HG03469 (cell line): ENCODE results near the gene CEL.
A peak's percentile ranks its signal among the peaks of the same experiment; 100 is the strongest.
"Not testable (repeated sequence)": the region's sequence is repeated elsewhere in the genome, so short reads cannot be mapped to it uniquely, and the experiment has no call there.

Experiments
- ATAC-seq: cut with Tn5 transposase; IDR thresholded peaks from one replicate; pipeline ENCODE4 v1.9.1; 2021; ENCODE audit warnings: mild to moderate bottlenecking, moderate library complexity, moderate number of reproducible peaks; ENCODE audit not compliant: unreplicated experiment

The CEL gene

DNA sequence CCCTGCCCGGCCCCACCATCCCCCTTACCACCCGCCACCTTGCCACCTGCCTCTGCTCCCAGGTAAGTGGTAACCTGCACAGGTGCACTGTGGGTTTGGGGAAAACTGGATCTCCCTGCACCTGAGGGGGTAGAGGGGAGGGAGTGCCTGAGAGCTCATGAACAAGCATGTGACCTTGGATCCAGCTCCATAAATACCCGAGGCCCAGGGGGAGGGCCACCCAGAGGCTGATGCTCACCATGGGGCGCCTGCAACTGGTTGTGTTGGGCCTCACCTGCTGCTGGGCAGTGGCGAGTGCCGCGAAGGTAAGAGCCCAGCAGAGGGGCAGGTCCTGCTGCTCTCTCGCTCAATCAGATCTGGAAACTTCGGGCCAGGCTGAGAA is at the start of gene CEL:
TSS of gene CEL (plus strand) at position 218 of the 382 bp plus-strand sequence. CDS start at position 240, 22 bp downstream.
- ATAC-seq = not testable (repeated sequence)

DNA sequence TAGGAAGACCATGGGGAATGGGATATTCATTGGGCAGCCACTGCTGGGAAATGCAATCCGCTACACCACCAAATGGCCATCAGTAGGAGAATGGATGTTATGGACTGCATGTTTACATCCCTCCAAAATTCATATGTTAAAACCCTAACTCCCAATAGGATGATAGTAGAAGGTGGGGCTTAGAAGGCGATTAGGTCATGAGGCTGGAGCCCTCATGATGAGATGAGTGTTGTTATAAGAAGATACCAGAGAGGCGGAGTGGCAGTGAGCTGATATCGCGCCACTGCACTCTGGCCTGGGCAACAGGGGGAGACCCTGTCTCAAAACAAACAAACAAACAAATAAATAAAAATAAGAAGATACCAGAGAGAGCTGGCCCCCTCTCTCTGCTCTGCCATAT is 47.1 kb upstream of the CEL start:
- ATAC-seq = no peak

DNA sequence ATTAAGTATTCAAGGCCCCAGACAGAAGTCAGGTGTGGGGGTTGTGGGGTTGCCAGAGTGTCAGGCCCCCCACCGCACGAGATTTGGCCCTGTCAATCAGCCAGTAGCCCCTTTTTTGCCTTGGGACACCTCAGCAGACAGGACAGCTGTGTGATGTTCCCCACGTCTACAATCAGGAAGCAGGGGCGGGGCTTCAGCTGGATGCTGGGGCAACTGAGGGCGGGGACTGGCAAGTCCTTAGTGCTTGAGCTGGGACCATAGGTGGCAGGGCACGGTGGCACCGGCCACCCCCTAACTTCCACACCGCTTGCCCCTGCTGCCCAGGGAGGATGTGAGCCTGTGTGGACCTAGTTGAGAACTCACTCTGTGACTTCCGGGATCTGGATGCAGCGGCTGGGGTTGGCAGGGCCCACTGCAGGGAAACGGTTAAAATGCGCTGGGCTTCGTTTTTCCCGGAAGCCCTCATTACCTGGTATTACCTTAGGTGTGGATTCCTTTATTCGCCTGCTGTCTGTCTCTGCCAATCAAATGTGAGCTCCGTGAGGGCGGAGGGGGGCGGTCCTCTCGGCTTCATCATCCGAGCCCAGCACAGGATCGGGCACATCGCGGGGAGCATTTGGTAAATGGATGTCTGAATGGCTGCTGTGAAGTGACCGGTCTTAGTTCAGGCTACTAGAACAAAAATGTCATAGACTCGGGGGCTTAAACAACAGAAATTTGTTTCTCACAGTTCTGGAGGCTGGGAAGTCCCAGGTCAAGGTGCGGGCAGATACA is 38.5 kb upstream of the CEL start:
- no peak for ATAC-seq

DNA sequence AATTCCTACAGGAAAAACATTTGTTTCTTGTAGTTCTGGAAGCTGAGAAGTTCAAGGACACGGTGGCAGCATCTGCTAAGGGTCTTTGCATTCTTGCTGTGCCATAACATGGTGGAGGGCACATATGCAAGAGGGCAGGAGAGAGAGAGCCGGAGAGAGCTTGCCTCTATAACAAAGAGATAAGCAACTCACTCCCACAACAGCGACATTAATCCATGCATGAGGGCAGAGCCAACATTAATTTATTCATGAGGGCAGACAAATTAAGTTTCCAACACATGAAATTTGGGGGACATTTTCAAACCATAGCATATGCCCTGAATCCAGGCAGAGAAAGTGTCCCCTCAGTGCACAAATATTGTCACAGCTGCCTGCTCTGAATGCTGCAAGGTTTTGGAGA is 35.4 kb upstream of the CEL start:
- ATAC-seq = no peak

DNA sequence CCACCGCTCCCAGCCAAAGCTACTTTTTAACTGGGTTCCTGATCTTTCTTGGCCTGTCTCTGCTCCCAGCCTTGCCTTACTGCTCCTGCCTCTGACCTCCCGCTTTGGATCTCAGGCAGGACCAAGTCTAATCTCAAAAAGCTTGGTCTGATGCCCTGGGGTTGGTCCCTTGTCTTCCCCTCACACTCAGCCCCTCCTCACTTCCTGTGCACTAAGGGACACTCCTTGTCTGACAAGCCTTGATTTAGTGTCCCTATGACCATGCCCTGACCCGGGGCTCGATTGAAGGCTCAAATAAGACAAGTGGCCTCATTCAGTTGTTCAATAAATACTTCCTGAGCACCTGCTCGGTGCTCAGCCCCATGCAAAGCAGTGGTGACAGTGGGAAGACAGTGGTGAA is 34.6 kb upstream of the CEL start:
- no peak for ATAC-seq

DNA sequence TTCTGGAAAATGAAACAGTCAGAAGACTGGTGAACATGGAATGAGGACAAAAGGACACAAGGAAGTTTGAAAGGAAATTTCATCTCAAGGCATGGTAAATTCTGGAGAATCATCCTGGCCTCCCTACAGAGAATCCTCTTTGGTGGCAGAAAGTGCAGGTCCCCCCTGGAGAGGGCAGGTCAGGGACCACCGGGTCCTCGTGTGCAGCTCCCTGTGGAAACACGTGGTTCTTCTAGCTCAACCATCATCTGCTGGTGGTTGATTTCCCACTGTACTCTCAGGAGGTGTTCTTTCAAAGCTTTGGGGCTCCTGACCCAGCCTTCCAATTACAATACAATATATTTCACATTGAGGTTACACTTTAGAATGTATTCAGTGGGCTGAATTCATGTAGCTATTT is 33.6 kb upstream of the CEL start:
- ATAC-seq = no peak

DNA sequence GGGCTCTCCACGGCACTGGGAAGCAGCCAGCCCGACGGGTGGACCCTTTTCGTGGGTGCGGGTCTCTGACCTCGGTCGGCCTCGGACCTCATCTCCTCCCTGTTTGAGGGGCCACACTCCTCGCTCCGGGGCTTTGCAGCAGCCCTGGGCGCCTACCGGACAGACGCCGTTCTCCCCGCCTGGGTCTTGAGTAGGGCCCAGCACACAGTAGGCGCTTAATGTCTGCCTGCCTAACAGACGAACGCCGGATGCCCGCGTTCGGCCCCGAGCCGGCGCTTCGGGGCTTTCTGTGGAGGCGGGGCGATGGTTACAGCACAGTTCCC is 31.8 kb upstream of the CEL start:
- ATAC-seq = no peak

DNA sequence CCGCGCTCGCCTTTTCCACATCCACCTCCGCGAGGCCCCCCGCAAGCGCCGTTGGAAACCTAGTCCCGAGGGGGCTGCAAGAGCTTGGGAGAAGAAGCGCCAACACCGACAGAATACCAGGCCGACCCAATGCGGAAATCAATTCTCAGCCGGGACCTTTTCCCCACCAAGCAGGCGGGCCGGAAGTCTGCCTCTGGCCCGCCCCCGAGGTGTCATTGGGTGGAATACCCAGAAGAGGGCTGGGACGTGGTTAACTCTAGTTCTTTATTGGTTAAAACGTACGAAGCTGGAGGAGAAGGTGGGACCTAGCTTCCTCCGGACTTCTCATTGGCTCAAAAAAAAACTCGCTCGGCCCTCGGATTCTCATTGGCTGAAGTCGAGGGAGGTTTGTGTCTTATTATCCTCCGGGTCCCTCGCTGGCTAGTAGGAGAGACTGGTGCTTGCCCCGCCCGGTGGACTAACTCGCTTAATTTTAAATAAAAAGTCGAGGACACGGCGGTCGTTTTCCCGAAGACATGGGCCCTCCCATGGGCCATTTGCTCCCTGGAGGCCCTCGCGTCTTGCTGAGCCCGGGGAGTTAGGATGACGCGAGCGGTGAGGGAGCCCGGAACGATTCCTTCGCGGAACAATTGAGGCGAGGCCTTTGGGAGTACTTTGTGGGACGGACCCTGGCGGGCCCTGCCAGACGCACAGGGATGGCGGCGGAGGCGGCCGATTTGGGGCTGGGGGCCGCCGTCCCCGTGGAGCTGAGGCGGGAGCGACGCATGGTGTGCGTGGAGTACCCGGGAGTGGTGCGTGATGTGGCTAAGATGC is 31.3 kb upstream of the CEL start, which contains the start of gene GTF3C5:
TSS of gene GTF3C5 (plus strand) at position 681 of the 813 bp plus-strand sequence. CDS start at position 696, 15 bp downstream.
- ATAC-seq = peak; percentile 92

DNA sequence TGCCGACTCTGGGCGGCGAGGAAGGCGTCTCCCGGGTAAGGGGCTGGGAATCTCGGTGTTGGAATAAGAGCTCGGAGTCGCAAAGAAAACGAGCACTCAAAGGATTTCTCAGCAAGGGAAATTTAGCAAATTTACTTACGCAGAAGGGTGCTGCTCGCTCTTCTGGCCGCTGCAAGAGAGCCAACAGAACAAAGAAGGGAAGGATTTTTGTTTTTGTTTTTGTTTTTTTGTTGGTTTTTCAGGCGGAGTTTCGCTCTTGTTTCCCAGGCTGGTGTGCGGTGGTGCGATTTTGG is 30.7 kb upstream of the CEL start:
- ATAC-seq = no peak

DNA sequence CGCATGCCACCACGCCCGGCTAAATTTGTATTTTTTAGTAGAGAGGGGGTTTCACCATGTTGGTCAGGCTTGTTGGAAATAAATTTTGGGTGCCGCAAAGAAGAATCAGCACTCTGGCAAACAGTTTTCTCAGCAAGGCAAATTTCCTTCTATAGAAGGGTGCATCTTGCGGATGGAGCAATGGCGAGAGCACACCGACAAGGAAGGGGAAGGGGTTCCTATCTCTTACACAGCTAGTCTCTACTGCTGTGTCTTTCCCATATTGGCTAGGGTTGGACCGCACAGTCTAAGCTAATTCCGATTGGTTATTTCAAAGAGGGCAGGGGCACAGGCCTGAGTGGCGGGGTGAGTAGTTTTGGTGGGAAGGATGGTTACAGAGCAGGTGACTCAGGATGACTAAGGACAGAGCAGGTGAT is 30.3 kb upstream of the CEL start:
- ATAC-seq = no peak

DNA sequence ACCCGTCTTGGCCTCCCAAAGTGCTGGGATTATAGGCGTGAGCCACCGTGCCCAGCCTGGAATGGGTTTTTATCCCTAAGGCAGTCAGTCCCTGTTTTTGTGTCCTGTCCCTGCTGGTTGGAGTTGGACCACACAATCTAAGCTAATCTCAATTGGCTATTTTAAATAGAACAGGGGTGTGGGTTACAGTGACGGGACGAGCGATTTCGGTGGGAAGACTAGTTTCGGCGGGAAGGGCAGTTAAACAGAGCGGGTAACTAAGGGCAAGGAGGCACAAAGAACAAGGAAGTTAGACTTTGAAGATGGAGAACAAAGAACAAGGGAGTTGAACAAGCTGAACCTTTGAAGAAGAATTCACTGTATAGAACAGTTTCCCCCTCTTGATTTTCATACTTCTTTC is 29.6 kb upstream of the CEL start:
- no peak for ATAC-seq

DNA sequence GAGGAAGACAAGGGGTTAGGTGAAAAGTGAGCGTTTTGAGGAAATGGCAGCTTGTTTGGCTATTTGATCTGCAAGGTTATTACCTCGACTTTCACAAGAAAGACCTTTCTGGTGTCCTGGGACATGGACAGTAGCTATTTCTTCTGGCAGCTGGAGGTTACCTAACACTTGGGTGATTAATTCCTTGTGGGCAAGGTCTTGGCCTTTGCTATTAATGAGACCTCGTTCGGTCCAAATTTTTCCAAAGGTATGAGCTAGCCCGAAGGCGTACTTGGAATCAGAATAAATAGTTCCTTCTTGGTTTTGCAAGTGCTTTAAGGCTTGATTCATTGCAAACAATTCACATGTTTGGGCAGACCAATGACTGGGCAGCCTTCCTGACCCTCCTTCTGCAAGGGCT is 26.1 kb upstream of the CEL start:
- ATAC-seq = no peak

DNA sequence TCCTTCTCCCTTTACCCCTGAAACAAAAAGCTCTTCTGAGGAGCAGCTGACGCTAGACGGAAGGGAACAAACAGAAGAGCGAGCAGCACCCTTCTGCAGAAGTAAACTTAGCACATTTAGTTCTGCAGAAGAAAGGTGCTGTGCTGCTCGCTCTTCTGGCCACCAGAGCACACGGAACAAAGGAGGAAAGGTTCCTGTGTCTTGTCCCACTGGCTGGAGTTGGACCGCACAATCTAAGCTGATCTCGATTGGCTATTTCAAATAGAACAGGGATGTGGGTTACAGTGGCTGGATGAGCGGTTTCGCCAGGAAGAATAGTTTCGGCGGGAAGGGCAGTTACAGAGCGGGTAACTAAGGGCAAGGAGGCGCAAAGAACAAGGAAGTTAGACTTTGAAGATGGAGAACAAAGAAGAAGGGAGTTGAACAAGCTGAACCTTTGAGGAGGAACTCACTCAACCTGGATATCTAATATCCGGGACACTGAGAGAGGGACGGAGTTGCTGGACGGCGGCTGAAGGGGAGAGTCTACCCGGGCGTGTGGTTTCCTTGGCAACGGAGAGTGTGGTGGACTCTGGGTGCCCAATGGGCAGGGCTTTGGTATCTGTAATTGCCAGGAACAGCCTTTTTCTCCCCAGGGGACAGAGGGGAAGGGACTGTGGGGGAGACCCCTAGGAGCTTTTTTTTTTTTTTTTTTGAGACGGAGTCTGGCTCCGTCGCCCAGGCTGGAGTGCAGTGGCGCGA is 23.8 kb upstream of the CEL start:
- ATAC-seq = no peak

DNA sequence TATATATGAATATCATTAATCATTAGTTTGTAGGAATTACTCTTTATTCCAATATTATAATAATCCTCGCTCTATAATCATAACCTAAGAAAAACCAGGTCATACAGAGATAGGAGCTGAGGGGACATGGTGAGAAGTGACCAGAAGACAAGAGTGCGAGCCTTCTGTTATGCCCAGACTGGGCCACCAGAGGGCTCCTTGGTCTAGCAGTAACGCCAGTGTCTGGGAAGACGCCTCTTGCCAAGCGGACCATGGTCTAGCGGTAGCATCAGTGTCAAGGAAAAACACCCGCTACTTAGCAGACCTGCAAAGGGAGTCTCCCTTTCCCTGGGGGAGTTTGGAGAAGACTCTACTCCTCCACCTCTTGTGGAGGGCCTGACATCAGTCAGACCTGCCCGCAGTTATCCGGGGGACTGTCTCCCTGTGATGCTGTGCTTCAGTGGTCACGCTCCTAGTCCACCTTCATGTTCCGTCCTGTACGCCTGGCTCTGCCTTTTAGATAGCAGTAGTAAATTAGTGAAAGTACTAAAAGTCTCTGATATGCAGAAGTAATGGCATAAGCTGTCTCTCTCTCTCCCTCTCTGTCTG is 20.8 kb upstream of the CEL start:
- ATAC-seq = not testable (repeated sequence)

DNA sequence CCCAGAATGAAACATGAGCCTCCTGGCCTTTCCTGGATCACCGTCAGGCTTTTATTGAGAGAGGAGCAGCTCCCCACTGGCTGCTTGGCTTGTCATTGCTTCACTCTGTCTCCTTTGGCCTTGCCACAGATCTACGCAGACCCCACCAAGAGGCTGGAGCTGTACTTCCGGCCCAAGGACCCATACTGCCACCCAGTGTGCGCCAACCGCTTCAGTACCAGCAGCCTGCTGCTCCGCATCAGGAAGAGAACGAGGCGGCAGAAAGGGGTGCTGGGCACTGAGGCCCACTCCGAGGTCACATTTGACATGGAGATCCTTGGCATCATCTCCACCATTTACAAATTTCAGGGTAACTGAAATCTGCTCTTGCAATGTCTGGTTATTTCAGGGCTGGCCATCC is 19.8 kb upstream of the CEL start:
- ATAC-seq = no peak

DNA sequence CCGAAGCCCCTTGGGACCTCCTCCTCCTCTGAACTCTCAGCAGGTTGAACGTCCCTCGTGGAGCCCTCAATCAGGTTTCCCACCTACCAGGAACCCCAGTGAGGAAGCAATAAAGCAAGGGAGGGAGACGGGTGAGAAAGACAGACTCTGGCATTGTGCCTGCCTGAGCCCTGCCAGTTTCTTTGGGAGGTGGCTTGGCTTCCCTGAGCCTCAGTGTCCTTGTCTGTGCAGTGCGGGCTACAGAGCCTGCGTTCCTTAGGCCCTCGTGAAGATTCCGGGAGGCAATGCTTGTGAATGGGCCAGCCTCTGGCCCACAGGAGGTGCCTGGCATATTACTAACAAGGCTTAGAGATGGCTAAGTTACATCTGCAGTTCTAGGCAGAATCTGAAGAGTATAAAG is 19.1 kb upstream of the CEL start:
- ATAC-seq = no peak

DNA sequence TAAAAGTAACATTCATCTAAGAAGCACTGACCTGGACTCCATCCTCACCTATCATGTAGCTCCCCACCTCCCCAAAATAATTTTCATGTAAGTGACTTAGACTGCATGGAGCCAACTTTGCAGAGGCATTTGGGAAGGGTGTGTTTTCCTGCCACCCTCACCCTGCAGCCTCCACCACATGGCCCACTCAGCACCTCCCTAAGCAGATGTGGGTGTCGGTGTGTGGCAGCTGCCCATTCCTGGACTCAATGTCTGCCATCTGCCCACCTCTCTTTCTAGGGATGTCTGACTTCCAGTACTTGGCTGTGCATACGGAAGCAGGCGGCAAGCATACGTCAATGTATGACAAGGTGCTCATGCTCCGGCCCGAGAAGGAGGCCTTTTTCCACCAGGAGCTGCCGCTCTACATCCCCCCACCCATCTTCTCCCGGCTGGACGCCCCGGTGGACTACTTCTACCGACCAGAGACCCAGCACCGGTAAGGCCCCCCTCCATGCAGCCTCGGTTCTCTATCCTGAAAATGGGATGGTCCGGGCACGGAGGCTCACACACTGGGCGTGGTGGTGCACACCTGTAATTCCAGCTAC is 18.2 kb upstream of the CEL start:
- no peak for ATAC-seq

DNA sequence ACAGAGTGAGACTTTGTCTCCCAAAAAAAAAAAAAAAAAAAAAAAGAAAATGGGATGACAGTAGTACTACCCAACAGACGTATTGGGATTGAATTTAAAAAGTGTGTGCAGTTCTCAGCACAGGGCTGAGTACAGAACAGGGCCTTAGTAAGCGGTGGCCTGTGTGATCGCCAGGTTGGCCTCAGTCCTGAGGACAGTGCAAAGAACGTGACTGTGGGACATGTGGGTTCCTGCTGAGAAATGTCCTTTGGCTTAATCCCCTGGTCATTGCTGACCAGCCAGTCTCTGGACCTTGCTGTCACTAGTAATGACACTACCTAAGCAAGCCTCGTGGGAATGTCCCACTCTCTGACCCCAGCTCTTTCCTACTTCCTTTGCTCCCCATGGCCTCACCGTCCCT is 17.7 kb upstream of the CEL start:
- ATAC-seq = no peak

DNA sequence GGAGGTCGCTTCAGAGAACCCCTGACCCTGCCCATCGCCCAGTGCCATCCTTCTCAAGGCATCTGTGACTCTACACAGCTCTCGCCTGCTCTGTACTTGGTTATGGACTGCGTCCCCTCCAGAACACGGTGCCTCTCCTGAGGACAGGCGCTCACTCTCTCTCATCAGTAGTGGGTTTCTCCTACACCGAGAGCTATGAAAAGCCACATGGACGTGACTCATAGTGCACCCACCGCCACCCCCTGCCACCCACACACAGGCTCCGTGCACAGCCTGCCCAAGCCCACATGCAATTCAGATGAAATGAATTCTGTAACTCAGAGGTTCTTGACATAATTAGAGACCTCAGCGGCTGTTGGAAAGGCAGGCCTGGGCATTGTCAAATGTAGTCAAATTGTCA is 17.1 kb upstream of the CEL start:
- no peak for ATAC-seq

DNA sequence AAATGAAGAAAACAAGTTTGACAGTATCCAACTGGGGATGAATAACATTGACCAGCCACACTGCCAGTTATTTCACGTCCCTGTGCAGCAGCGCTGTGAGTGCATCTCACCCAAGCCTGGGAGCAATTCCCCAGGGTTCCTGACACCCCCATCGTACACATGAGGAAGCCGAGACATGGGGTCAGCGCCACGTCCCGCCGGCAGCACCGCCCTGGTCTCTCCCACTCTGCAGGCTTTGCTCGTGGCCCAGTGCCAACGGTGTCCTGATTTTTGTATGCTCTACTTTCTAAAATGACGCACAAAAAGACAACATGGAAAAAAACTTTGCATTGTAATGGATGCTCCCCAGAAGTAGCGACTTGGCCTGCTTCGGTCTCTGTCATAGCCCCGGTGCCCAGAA is 16.6 kb upstream of the CEL start:
- ATAC-seq = no peak
